ENCODE measurements around the gene TPK1.

Gene TPK1

DNA sequence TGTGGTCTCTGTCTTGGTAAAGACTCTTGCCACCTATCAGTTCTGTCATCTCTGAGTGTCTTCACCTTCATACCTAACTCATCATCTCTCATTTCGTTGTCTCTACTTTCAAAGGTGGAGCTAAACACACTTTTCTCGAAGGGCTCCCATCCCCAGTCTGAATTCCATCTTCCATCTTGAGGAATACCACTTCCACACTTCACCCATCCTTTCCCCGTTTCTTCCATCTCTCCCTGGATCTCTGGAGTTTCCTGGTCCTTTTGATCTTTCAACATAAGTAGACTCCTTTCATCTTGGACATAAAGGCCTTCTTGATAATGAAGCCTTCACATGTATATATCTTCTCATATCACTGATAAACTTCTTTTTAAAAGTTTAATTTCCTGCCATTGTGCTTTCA, 311.6 kb downstream of the TPK1 start:
- no peak overlapping the region for H3K27ac ChIP-seq (ENCODE audit: low read length, poor library complexity, severe bottlenecking)
- H2BK12ac ChIP-seq (ENCODE audit: low read length in 2 of 2), result no peak overlapping the region
- no peak overlapping the region for H3K4me3 ChIP-seq (ENCODE audit: insufficient read depth in 1 of 2, low read depth in 1 of 2, low read length in 2 of 2)
- no peak overlapping the region for H2AFZ ChIP-seq (ENCODE audit: low read depth, low read length)
- no peak overlapping the region for H3K4ac ChIP-seq (ENCODE audit: low read depth in 1 of 2, low read length in 2 of 2)
- no peak for DNase-seq
- no peak overlapping the region for H3K4me2 ChIP-seq (ENCODE audit: low read length, poor library complexity, severe bottlenecking)
- no peak overlapping the region for H4K8ac ChIP-seq (ENCODE audit: low read length)
- H3K27me3 ChIP-seq (ENCODE audit: control insufficient read depth in 1 of 2, insufficient read depth in 1 of 2, low read length in 2 of 2), result no peaks in the 10 kb centered on the region
- H3K36me3 ChIP-seq (ENCODE audit: control insufficient read depth in 1 of 2, insufficient read depth in 2 of 2, low read depth in 1 of 2, low read length in 2 of 2), result no peaks in the 10 kb centered on the region
- no peaks in the 10 kb centered on the region for H3K79me1 ChIP-seq (replicated peaks; ENCODE audit: low read length, poor library complexity, severe bottlenecking)
- no peak overlapping the region for H2BK5ac ChIP-seq (ENCODE audit: low read depth, low read length, poor library complexity, severe bottlenecking)
- H3K18ac ChIP-seq (ENCODE audit: low read depth in 1 of 2, low read length in 2 of 2), result no peak overlapping the region
- no peak overlapping the region for H2BK120ac ChIP-seq (ENCODE audit: low read depth, low read length)
- H2BK15ac ChIP-seq (ENCODE audit: low read depth, poor library complexity, severe bottlenecking), result no peak overlapping the region
- no peak overlapping the region for H4K91ac ChIP-seq (ENCODE audit: low read length)
- 50% methylated on average over 3 of the region's 3 CpGs for WGBS
- no peak overlapping the region for H2AK5ac ChIP-seq (ENCODE audit: low read length, severe bottlenecking)
- no peaks in the 10 kb centered on the region for H3K9me3 ChIP-seq (ENCODE audit: control insufficient read depth, low read length)
- peaks cover 5% of the 10 kb centered on the region for H3K4me1 ChIP-seq (ENCODE audit: control insufficient read depth, insufficient read depth, low read depth, low read length)
- H3K14ac ChIP-seq (ENCODE audit: low read length in 2 of 2), result no peak overlapping the region
- H3K23ac ChIP-seq (ENCODE audit: low read length in 2 of 2), result no peak overlapping the region
- no peak overlapping the region for H3K9ac ChIP-seq (ENCODE audit: low read length)

DNA sequence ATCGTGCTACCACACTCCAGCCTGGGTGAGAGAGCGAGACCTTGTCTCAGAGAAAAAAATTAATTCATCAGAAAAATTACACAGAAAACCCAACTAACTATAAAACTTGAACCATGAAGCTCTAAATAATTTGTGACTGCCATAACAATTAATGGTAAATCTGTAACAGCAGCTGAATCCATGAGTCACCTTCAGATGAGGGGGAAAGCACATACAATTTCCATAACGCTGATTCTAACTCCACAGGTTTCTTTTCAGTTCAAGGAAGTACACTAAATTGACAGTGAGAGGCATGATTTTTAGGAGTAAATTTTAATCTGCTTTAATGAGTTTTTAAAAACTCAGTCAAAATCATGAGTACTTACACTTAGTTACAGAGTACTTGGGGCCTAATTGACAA, 312.2 kb downstream of the TPK1 start:
- H3K27me3 ChIP-seq (ENCODE audit: control insufficient read depth in 1 of 2, insufficient read depth in 1 of 2, low read length in 2 of 2), result no peaks in the 10 kb centered on the region
- no peak overlapping the region for H3K9ac ChIP-seq (ENCODE audit: low read length)
- no peak overlapping the region for H2BK5ac ChIP-seq (ENCODE audit: low read depth, low read length, poor library complexity, severe bottlenecking)
- H3K14ac ChIP-seq (ENCODE audit: low read length in 2 of 2), result no peak overlapping the region
- no peak overlapping the region for H3K4me2 ChIP-seq (ENCODE audit: low read length, poor library complexity, severe bottlenecking)
- WGBS, result no CpG with 5 or more reads among the region's 3 CpGs
- H3K4ac ChIP-seq (ENCODE audit: low read depth in 1 of 2, low read length in 2 of 2), result no peak overlapping the region
- no peak overlapping the region for H3K18ac ChIP-seq (ENCODE audit: low read depth in 1 of 2, low read length in 2 of 2)
- H3K9me3 ChIP-seq (ENCODE audit: control insufficient read depth, low read length), result no peaks in the 10 kb centered on the region
- H3K4me3 ChIP-seq (ENCODE audit: insufficient read depth in 1 of 2, low read depth in 1 of 2, low read length in 2 of 2), result no peak overlapping the region
- H3K36me3 ChIP-seq (ENCODE audit: control insufficient read depth in 1 of 2, insufficient read depth in 2 of 2, low read depth in 1 of 2, low read length in 2 of 2), result no peaks in the 10 kb centered on the region
- no peak overlapping the region for H3K23ac ChIP-seq (ENCODE audit: low read length in 2 of 2)
- H2BK120ac ChIP-seq (ENCODE audit: low read depth, low read length), result no peak overlapping the region
- no peak overlapping the region for H4K8ac ChIP-seq (ENCODE audit: low read length)
- no peak overlapping the region for H2AK5ac ChIP-seq (ENCODE audit: low read length, severe bottlenecking)
- peaks cover 5% of the 10 kb centered on the region for H3K4me1 ChIP-seq (ENCODE audit: control insufficient read depth, insufficient read depth, low read depth, low read length)
- no peak overlapping the region for H2AFZ ChIP-seq (ENCODE audit: low read depth, low read length)
- DNase-seq, result no peak
- no peaks in the 10 kb centered on the region for H3K79me1 ChIP-seq (replicated peaks; ENCODE audit: low read length, poor library complexity, severe bottlenecking)
- H4K91ac ChIP-seq (ENCODE audit: low read length), result no peak overlapping the region
- peak overlapping the region; percentile 30 for H3K27ac ChIP-seq (ENCODE audit: low read length, poor library complexity, severe bottlenecking)
- no peak overlapping the region for H2BK12ac ChIP-seq (ENCODE audit: low read length in 2 of 2)
- H2BK15ac ChIP-seq (ENCODE audit: low read depth, poor library complexity, severe bottlenecking), result no peak overlapping the region

DNA sequence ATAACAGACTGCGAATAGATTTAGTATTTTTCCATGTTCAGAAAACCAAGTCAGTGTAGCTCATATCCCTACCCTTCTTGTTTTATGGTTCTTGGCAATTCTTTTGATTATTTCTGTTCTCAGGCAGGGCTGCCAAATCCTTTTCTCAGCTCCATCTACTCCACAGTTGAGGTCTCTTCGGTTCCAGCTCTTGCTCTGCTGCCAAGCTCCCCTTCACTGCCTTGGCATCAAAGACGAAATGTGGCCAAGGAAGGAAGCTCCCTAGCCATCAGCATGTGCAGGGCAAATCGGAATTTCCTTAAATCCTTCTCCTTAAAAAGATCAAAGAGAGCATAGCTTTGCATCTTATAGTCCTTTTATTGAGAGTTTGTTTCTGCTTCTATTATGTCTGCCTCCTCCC, 315.9 kb downstream of the TPK1 start:
- Histone ChIP-seq H4K8ac (ENCODE audit: low read length) (no peak overlapping the region), H3K36me3 (ENCODE audit: control insufficient read depth in 1 of 2, insufficient read depth in 2 of 2, low read depth in 1 of 2, low read length in 2 of 2) (no peaks in the 10 kb centered on the region), H3K18ac (ENCODE audit: low read depth in 1 of 2, low read length in 2 of 2) (no peak overlapping the region), H2BK12ac (ENCODE audit: low read length in 2 of 2) (no peak overlapping the region), H2BK15ac (ENCODE audit: low read depth, poor library complexity, severe bottlenecking) (no peak overlapping the region), H4K91ac (ENCODE audit: low read length) (no peak overlapping the region), H3K4ac (ENCODE audit: low read depth in 1 of 2, low read length in 2 of 2) (no peak overlapping the region), H2BK5ac (ENCODE audit: low read depth, low read length, poor library complexity, severe bottlenecking) (no peak overlapping the region), H2AK5ac (ENCODE audit: low read length, severe bottlenecking) (no peak overlapping the region), H3K27ac (ENCODE audit: low read length, poor library complexity, severe bottlenecking) (no peak overlapping the region), H2AFZ (ENCODE audit: low read depth, low read length) (no peak overlapping the region), H3K9ac (ENCODE audit: low read length) (no peak overlapping the region), H3K79me1 (replicated peaks; ENCODE audit: low read length, poor library complexity, severe bottlenecking) (no peaks in the 10 kb centered on the region), H3K9me3 (ENCODE audit: control insufficient read depth, low read length) (no peaks in the 10 kb centered on the region), H3K27me3 (ENCODE audit: control insufficient read depth in 1 of 2, insufficient read depth in 1 of 2, low read length in 2 of 2) (no peaks in the 10 kb centered on the region), H3K4me1 (ENCODE audit: control insufficient read depth, insufficient read depth, low read depth, low read length) (peaks cover 3% of the 10 kb centered on the region), H3K4me3 (ENCODE audit: insufficient read depth in 1 of 2, low read depth in 1 of 2, low read length in 2 of 2) (no peak overlapping the region), H3K4me2 (ENCODE audit: low read length, poor library complexity, severe bottlenecking) (no peak overlapping the region), H3K23ac (ENCODE audit: low read length in 2 of 2) (no peak overlapping the region), H2BK120ac (ENCODE audit: low read depth, low read length) (no peak overlapping the region), H3K14ac (ENCODE audit: low read length in 2 of 2) (no peak overlapping the region)
- WGBS, result 88% methylated on average over 3 of the region's 4 CpGs
- DNase-seq, result no peak

DNA sequence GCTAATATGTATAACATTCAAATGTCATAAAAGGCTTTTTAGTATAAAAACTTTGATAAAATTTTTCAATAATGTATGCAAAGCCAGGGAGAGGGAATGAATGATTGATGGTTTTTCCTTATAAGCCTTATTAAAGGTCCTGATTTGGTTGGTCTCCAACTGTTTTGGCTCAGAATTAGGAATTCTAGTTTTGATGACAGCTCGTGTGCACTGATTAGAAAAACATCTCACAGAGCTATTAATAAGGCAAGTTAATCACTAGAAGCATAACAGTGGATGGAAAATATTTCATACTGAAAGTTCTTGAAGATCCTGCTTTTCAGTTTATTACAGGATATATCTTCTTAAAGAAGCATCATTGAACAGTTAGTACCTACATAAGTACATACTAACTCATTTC, 317.5 kb downstream of the TPK1 start:
- no peak overlapping the region for H3K18ac ChIP-seq (ENCODE audit: low read depth in 1 of 2, low read length in 2 of 2)
- no peak overlapping the region for H4K8ac ChIP-seq (ENCODE audit: low read length)
- whole genome bisulfite sequencing, result no CpG with 5 or more reads among the region's 1 CpG
- no peak overlapping the region for H3K4me2 ChIP-seq (ENCODE audit: low read length, poor library complexity, severe bottlenecking)
- H3K4ac ChIP-seq (ENCODE audit: low read depth in 1 of 2, low read length in 2 of 2), result no peak overlapping the region
- H3K9me3 ChIP-seq (ENCODE audit: control insufficient read depth, low read length), result no peaks in the 10 kb centered on the region
- no peaks in the 10 kb centered on the region for H3K27me3 ChIP-seq (ENCODE audit: control insufficient read depth in 1 of 2, insufficient read depth in 1 of 2, low read length in 2 of 2)
- no peak overlapping the region for H2BK12ac ChIP-seq (ENCODE audit: low read length in 2 of 2)
- H3K79me1 ChIP-seq (replicated peaks; ENCODE audit: low read length, poor library complexity, severe bottlenecking), result no peaks in the 10 kb centered on the region
- no peak overlapping the region for H3K4me3 ChIP-seq (ENCODE audit: insufficient read depth in 1 of 2, low read depth in 1 of 2, low read length in 2 of 2)
- no peaks in the 10 kb centered on the region for H3K36me3 ChIP-seq (ENCODE audit: control insufficient read depth in 1 of 2, insufficient read depth in 2 of 2, low read depth in 1 of 2, low read length in 2 of 2)
- no peak overlapping the region for H4K91ac ChIP-seq (ENCODE audit: low read length)
- peaks cover under 1% of the 10 kb centered on the region for H3K4me1 ChIP-seq (ENCODE audit: control insufficient read depth, insufficient read depth, low read depth, low read length)
- no peak overlapping the region for H2AK5ac ChIP-seq (ENCODE audit: low read length, severe bottlenecking)
- no peak overlapping the region for H3K23ac ChIP-seq (ENCODE audit: low read length in 2 of 2)
- H3K27ac ChIP-seq (ENCODE audit: low read length, poor library complexity, severe bottlenecking), result no peak overlapping the region
- no peak for DNase-seq
- no peak overlapping the region for H2BK15ac ChIP-seq (ENCODE audit: low read depth, poor library complexity, severe bottlenecking)
- H2BK5ac ChIP-seq (ENCODE audit: low read depth, low read length, poor library complexity, severe bottlenecking), result no peak overlapping the region
- H3K14ac ChIP-seq (ENCODE audit: low read length in 2 of 2), result no peak overlapping the region
- no peak overlapping the region for H2AFZ ChIP-seq (ENCODE audit: low read depth, low read length)
- H3K9ac ChIP-seq (ENCODE audit: low read length), result no peak overlapping the region
- no peak overlapping the region for H2BK120ac ChIP-seq (ENCODE audit: low read depth, low read length)

Measured in mesenchymal stem cell (in vitro differentiated cells and primary cell).